Nephron progenitor cell (in vitro differentiated cells): Measurements from ENCODE around the gene SULT1A1.
"Not testable (repeated sequence)": the region's sequence is repeated elsewhere in the genome, so short reads cannot be mapped to it uniquely, and the experiment has no call there.

Experiments used
- DNase-seq: peaks from one replicate; pipeline ENCODE4 v3.0.0; 2021
- H3K27ac Mint-ChIP-seq: 2 replicates; pipeline ENCODE4 v1.8.0; 2021; ENCODE audit warnings: mild to moderate bottlenecking, moderate library complexity, mixed read lengths
- H3K27me3 Mint-ChIP-seq: 2 replicates; pipeline ENCODE4 v1.8.0; 2021; ENCODE audit warnings: mild to moderate bottlenecking, low read depth, mixed read lengths; ENCODE audit not compliant: poor library complexity
- H3K36me3 Mint-ChIP-seq: 2 replicates; pipeline ENCODE4 v1.8.0; 2021; ENCODE audit warnings: low read depth, mixed read lengths
- H3K4me1 Mint-ChIP-seq: 2 replicates; pipeline ENCODE4 v1.8.0; 2021; ENCODE audit warnings: mixed read lengths
- H3K4me3 Mint-ChIP-seq: 2 replicates; pipeline ENCODE4 v1.8.0; 2021; ENCODE audit warnings: mild to moderate bottlenecking, moderate library complexity, mixed read lengths
- H3K9me3 Mint-ChIP-seq: 2 replicates; pipeline ENCODE4 v1.8.0; 2021; ENCODE audit warnings: mild to moderate bottlenecking, moderate library complexity, mixed read lengths
- TF ChIP-seq, protein P1 (sequence below): fragments of 200-600 bp; sonication (generic); IDR thresholded peaks from 2 replicates; pipeline ENCODE4 v1.5.0; 2021; ENCODE audit warnings: antibody characterized with exemption

Gene SULT1A1

DNA sequence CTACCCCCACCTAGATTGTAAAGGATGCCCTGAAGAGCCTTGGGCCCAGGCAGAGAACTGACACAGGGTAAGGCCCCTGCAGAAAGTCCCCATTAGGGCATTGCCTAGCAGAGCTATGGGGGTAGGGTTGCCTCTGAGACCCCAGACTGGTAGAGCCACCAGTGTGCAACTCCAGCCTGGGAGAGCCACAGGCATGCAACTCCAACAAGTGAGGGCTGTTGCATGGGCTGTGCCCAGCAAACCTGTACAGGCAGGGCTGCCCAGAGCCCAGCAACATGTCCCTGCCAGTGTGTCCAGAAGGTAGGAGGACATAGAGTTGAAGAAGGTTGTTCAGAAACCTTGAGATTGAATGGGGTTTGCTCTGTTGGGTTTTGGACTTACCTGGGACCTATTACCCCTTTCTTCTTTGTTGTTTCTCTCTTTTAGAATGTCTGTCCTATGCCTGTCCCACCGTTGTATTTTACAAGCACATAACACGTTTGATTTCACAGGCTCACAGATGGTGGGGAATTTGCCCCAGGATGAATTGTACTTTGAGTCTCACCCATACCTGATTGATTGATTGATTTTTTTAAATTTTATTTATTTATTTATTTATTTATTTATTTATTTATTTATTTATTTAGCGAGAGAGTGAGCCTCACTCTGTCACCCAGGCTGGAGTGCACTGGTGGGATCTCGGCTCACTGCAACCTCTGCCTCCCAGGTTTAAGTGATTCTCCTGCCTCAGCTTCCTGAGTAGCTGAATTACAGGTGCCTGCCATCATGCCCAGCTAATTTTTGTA, 39.7 kb downstream of the SULT1A1 start:
- no peak for DNase-seq
- Mint-ChIP-seq H3K36me3 (peaks cover 40% of the 10 kb centered on the region), H3K27ac (no peak overlapping the region), H3K4me3 (no peak overlapping the region), H3K27me3 (no peaks in the 10 kb centered on the region), H3K4me1 (peaks cover 42% of the 10 kb centered on the region), H3K9me3 (peaks cover 26% of the 10 kb centered on the region)
- TF ChIP-seq, protein P1, sequence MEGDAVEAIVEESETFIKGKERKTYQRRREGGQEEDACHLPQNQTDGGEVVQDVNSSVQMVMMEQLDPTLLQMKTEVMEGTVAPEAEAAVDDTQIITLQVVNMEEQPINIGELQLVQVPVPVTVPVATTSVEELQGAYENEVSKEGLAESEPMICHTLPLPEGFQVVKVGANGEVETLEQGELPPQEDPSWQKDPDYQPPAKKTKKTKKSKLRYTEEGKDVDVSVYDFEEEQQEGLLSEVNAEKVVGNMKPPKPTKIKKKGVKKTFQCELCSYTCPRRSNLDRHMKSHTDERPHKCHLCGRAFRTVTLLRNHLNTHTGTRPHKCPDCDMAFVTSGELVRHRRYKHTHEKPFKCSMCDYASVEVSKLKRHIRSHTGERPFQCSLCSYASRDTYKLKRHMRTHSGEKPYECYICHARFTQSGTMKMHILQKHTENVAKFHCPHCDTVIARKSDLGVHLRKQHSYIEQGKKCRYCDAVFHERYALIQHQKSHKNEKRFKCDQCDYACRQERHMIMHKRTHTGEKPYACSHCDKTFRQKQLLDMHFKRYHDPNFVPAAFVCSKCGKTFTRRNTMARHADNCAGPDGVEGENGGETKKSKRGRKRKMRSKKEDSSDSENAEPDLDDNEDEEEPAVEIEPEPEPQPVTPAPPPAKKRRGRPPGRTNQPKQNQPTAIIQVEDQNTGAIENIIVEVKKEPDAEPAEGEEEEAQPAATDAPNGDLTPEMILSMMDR: no peak

DNA sequence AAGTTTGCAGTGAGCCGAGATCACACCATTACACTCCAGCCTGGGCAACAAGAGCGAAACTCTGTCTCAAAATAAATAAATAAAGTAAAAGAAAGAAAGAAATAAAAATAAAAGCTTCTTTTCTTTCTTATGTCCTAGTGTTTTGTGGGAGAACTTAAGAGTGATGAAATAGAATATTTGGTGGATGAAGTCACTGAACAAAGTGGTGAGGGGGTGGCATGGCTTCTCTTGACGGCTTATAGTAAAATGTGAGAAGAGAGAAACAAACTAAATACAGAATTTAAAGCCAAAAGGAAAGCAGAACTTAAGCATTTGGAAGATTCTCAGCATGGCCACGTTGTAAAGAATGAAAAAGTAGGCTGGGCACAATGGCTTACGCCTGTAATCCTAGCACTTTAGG, 40.8 kb downstream of the SULT1A1 start:
- Mint-ChIP-seq H3K9me3 (peaks cover 28% of the 10 kb centered on the region), H3K4me3 (no peak overlapping the region), H3K36me3 (peaks cover 46% of the 10 kb centered on the region), H3K27ac (peak overlapping the region; percentile 38), H3K27me3 (no peaks in the 10 kb centered on the region), H3K4me1 (peaks cover 32% of the 10 kb centered on the region)
- TF ChIP-seq, protein P1: no peak
- DNase-seq: no peak

DNA sequence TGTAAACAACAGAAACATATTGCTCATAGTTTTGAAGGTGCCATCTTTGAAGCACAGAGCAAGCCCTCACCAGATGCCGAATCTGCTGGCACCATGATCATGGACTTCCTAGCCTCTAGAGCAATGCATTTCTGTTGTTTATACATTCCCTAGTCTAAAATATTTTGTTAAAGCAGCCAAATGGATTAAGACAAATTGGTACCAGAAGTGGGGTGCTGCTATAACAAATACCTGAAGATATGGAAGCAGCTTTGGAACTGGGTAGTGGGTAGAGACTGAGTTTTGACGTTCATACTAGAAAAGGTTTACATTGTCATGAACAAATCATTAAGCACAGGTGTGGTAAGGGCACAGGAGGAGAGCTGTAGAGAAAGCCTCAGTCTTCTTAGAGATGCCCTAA, 42.6 kb downstream of the SULT1A1 start:
- no peak overlapping the region for H3K27ac Mint-ChIP-seq
- TF ChIP-seq, protein P1: no peak
- peaks cover 28% of the 10 kb centered on the region for H3K9me3 Mint-ChIP-seq
- DNase-seq: no peak
- peaks cover 15% of the 10 kb centered on the region for H3K4me1 Mint-ChIP-seq
- no peaks in the 10 kb centered on the region for H3K27me3 Mint-ChIP-seq
- no peak overlapping the region for H3K4me3 Mint-ChIP-seq
- peaks cover 46% of the 10 kb centered on the region for H3K36me3 Mint-ChIP-seq

DNA sequence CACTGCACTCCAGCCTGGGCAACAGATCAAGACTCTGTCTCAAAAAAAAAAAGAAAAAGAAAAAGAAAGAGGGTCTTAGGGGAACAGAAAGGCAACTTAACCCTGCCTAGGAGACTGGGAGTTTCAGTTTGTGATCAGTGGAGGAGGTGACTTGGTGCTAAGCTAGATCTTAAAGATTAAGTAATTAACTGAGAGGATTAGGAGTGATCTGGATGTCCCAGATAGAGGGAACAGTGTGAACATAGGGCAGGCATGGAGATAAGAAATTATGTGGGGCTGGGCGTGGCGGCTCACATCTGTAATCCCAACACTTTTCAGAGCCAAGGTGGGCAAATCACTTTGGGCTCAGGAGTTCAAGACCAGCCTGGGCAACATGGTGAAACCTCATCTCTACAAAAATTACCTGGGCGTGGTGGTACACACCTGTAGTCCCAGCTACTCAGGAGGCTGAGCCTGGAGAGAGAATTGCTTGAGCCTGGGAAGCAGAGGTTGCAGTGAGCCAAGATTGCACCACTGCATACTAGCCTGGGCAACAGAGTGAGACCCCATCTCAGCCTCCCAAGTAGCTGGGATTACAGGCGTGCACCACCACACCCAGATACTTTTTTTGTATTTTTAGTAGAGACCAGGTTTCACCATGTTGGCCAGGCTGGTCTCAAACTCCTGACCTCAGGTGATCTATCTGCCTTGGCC, 43.5 kb downstream of the SULT1A1 start:
- not testable (repeated sequence) for DNase-seq, H3K4me1 Mint-ChIP-seq, H3K4me3 Mint-ChIP-seq, H3K27me3 Mint-ChIP-seq, H3K27ac Mint-ChIP-seq
- Mint-ChIP-seq H3K36me3 (peaks cover 52% of the 10 kb centered on the region), H3K9me3 (peaks cover 28% of the 10 kb centered on the region)

DNA sequence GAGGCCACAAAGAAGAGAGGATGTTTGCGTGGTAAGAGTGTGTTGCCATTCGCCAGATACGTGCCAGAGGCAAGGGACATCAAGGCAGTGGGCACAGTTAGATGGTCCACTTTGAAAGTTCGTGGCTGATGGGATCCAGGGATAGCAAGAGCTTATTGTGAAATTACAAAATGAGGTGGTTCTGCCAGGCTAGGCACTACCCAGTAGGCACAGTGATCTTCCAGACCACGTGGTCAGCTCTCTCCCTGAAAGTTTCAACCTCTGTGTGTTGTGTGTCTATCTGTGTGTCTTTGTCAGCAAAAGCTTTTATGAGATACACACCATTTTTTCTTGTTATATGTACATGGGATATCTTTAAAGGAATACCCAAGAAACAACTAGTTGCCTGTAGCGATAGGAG, 46.6 kb downstream of the SULT1A1 start:
- Mint-ChIP-seq H3K27me3 (no peaks in the 10 kb centered on the region), H3K27ac (no peak overlapping the region), H3K4me1 (no peaks in the 10 kb centered on the region), H3K36me3 (peaks cover 57% of the 10 kb centered on the region), H3K9me3 (peaks cover 41% of the 10 kb centered on the region), H3K4me3 (no peak overlapping the region)
- no peak for DNase-seq
- TF ChIP-seq, protein P1: no peak

DNA sequence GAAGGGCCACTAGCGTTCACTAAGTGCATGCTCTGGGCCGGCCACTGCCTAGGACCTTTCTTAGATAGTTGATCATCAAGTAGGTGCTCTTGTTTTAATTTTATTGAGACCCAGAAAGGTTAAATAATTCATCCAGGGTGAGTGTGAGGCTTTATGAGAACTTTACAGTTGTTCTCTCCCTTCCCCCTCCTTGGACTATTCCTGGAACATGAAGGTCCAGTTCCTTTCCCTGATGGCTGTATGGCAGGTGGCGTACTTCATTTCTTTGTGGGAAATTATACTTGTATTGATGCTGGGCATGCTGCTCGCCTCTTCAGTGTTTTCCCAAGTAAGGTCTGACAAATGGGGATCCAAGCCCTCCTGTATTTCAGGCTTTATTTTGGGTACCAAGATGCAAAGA, 47.6 kb downstream of the SULT1A1 start:
- H3K36me3 Mint-ChIP-seq: peaks cover 55% of the 10 kb centered on the region
- no peak overlapping the region for H3K27ac Mint-ChIP-seq
- TF ChIP-seq, protein P1: no peak
- H3K4me3 Mint-ChIP-seq: no peak overlapping the region
- no peaks in the 10 kb centered on the region for H3K27me3 Mint-ChIP-seq
- peaks cover 33% of the 10 kb centered on the region for H3K9me3 Mint-ChIP-seq
- DNase-seq: no peak
- H3K4me1 Mint-ChIP-seq: peaks cover 4% of the 10 kb centered on the region
